GM19193 (cell line): ENCODE measurements around the gene TBC1D7.
A peak's percentile ranks its signal among the peaks of the same experiment; 100 is the strongest.

Experiments used
- POLR2A ChIP-seq: IDR thresholded peaks from 4 replicates; pipeline ENCODE4 v1.6.1; 2011; ENCODE audit not compliant: insufficient read depth, insufficient read length; ENCODE audit errors: extremely low read depth

Gene TBC1D7

GRCh38 chr6:13328076-13328874 lies at the start of gene TBC1D7:
Gene TBC1D7 (minus strand): TSS chr6:13328537. CDS start chr6:13326898, 1,639 bp downstream.
- peak; percentile 92 for TF ChIP-seq POLR2A

- TF ChIP-seq POLR2A = no peak
Observed at GRCh38 chr6:13377054-13377758, 48.9 kb upstream of the TBC1D7 start.

GRCh38 chr6:13375360-13375878 lies 47.1 kb upstream of the TBC1D7 start:
- TF ChIP-seq POLR2A = peak; percentile 10

GRCh38 chr6:13373919-13374318 lies 45.6 kb upstream of the TBC1D7 start:
- no peak for TF ChIP-seq POLR2A

- no peak for TF ChIP-seq POLR2A
Observed at GRCh38 chr6:13373488-13373886, 45.1 kb upstream of the TBC1D7 start.

GRCh38 chr6:13372688-13373487 lies 44.6 kb upstream of the TBC1D7 start:
- TF ChIP-seq POLR2A = no peak

GRCh38 chr6:13372076-13372475 lies 43.7 kb upstream of the TBC1D7 start:
- no peak for TF ChIP-seq POLR2A

GRCh38 chr6:13371421-13372072 lies 43.2 kb upstream of the TBC1D7 start:
- no peak for TF ChIP-seq POLR2A

- TF ChIP-seq POLR2A = no peak
Observed at GRCh38 chr6:13370623-13371022, 42.3 kb upstream of the TBC1D7 start.

GRCh38 chr6:13369591-13369990 lies 41.3 kb upstream of the TBC1D7 start:
- no peak for TF ChIP-seq POLR2A

- TF ChIP-seq POLR2A = no peak
Observed at GRCh38 chr6:13368731-13369115, 40.4 kb upstream of the TBC1D7 start.

GRCh38 chr6:13368079-13368730 lies 39.9 kb upstream of the TBC1D7 start:
- no peak for TF ChIP-seq POLR2A

- TF ChIP-seq POLR2A = no peak
Observed at GRCh38 chr6:13367396-13367795, 39.1 kb upstream of the TBC1D7 start.

- TF ChIP-seq POLR2A = no peak
Observed at GRCh38 chr6:13365320-13365719, 37.0 kb upstream of the TBC1D7 start.

GRCh38 chr6:13364842-13365241 lies 36.5 kb upstream of the TBC1D7 start:
- TF ChIP-seq POLR2A = no peak

- TF ChIP-seq POLR2A = no peak
Observed at GRCh38 chr6:13362412-13362811, 34.1 kb upstream of the TBC1D7 start.
